Muscle layer of duodenum (tissue), 2 donors: ENCODE data around the gene MYL10.

Experiments
- H3K27ac ChIP-seq: one replicate; pipeline ENCODE4 v1.7.0; 2013; ENCODE audit warnings: mild to moderate bottlenecking, low read length
- H3K27me3 ChIP-seq: one replicate; pipeline ENCODE4 v1.7.0; 2013; ENCODE audit warnings: low read depth, mild to moderate bottlenecking, control low read depth, low read length
- H3K36me3 ChIP-seq, 2 donors: one replicate each; pipeline ENCODE4 v1.7.0; 2013; ENCODE audit warnings: low read length in 2 of 2, control low read depth in 1 of 2, mild to moderate bottlenecking in 1 of 2; ENCODE audit not compliant: insufficient read depth in 2 of 2, control insufficient read depth in 1 of 2
- H3K4me1 ChIP-seq, 2 donors: one replicate each; pipeline ENCODE4 v1.7.0; 2013; ENCODE audit warnings: low read length in 2 of 2, mild to moderate bottlenecking in 2 of 2, control low read depth in 1 of 2, moderate library complexity in 1 of 2; ENCODE audit not compliant: insufficient read depth in 2 of 2, control insufficient read depth in 1 of 2
- H3K4me3 ChIP-seq, 2 donors: one replicate each; pipeline ENCODE4 v1.7.0; 2013; ENCODE audit warnings: low read length in 2 of 2, low read depth in 1 of 2, mild to moderate bottlenecking in 1 of 2
- H3K9me3 ChIP-seq, 2 donors: one replicate each; pipeline ENCODE4 v1.7.0; 2013; ENCODE audit warnings: low read length in 2 of 2, control low read depth in 1 of 2, mild to moderate bottlenecking in 1 of 2; ENCODE audit not compliant: control insufficient read depth in 1 of 2
- donor health status: healthy.

MYL10 gene

DNA sequence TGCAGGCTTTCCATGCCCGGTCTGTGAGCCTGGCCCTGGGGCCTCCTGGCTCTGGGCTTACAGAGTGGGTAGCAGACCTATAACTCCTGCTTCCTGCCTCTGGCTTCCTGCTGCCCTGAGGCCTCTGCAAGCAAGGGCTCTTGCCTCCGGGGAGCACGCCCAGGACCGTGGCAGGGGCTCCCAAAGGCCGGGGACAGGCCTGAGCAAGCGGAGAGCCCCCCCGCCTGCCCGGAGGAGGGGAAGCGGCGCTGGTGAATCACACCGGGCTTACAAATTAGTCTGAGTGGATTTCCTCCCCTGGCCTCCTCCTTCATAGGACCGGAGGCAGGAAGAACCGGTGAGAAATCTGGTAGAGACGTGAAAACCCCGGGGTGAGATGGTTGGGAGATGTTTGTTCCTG, 1.5 kb upstream of the MYL10 start:
- no peaks in the 10 kb centered on the region for H3K36me3 ChIP-seq
- no peak overlapping the region for H3K4me3 ChIP-seq
- H3K9me3 ChIP-seq: peaks cover 0 to 5% of the 10 kb centered on the region in 2 donors
- no peak overlapping the region for H3K27ac ChIP-seq
- no peaks in the 10 kb centered on the region for H3K4me1 ChIP-seq
- H3K27me3 ChIP-seq: peaks cover 6% of the 10 kb centered on the region

- H3K27me3 ChIP-seq: peaks cover 14% of the 10 kb centered on the region
- H3K4me1 ChIP-seq: peaks cover 0 to 4% of the 10 kb centered on the region in 2 donors
- H3K27ac ChIP-seq: no peak overlapping the region
- no peak overlapping the region for H3K4me3 ChIP-seq
- H3K36me3 ChIP-seq: no peaks in the 10 kb centered on the region
- H3K9me3 ChIP-seq: peaks cover 0 to 5% of the 10 kb centered on the region in 2 donors
Measured at GRCh38 chr7:101628522-101628921, 574 bp downstream of the MYL10 start.

DNA sequence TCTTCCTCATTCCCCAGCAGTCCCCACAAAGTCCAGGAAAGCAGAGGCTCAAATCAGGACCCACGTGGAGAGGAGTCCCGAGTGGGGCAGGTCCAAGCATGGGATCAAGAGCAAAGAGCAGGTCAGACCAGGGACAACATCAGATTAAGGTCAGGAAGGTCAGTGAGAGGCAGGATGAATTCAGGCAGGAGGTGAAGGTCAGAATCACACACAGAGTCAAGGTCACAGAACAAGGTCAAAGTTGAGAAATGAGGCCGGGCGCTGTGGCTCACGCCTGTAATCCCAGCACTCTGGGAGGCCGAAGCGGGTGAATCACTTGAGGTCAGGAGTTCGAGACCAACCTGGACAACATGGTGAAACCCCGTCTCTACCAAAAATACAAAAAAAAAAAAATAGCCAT, 2.3 kb downstream of the MYL10 start:
- H3K9me3 ChIP-seq: no peaks in the 10 kb centered on the region
- peaks cover 0 to 4% of the 10 kb centered on the region in 2 donors for H3K4me1 ChIP-seq
- no peak overlapping the region for H3K27ac ChIP-seq
- peaks cover 14% of the 10 kb centered on the region for H3K27me3 ChIP-seq
- H3K4me3 ChIP-seq: no peak overlapping the region
- no peaks in the 10 kb centered on the region for H3K36me3 ChIP-seq

GRCh38 chr7:101626069-101626671, 2.9 kb downstream of the MYL10 start:
- no peak overlapping the region for H3K27ac ChIP-seq
- H3K9me3 ChIP-seq: no peaks in the 10 kb centered on the region
- peaks cover 14% of the 10 kb centered on the region for H3K27me3 ChIP-seq
- no peak overlapping the region for H3K4me3 ChIP-seq
- peaks cover 0 to 4% of the 10 kb centered on the region in 2 donors for H3K4me1 ChIP-seq
- H3K36me3 ChIP-seq: no peaks in the 10 kb centered on the region

DNA sequence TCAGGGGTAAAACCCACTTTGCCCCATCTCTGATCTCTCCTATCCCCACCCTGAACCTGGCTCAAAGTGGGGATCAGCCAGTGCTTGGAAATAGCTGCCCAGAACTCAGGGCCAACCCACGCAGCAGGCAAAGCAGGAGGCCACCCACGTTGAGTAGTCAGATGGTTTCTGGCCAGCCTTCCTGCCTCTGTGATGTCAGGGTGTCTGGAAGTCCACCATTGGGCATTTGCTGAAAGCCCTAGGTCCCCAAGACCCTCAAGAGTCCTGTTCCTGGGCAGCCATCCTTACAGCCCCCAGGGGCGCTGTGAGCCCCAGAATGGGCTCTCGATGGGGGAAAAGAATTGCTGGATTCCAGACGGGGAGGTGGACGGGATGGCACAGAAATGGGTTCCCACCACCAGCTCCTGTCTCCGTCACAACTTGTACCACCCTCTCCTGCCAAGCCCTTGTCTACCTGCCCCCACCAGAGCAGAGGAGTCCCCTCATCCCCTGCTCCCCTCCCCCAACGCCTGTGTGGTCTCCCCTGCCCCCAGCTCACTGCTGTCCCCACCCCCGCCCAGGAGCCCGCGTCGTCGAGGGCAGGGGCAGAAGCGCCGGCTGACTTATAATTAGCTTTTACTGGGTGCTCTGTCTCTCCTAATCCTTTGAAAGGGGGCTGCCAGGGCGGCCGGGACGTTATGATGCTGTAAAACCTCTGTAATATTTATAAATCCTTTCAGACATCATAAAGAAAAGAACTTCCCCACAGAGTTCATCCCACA, 3.9 kb downstream of the MYL10 start:
- Histone ChIP-seq H3K9me3 (no peaks in the 10 kb centered on the region), H3K27me3 (peaks cover 14% of the 10 kb centered on the region), H3K27ac (no peak overlapping the region), H3K4me1 (peaks cover 0 to 4% of the 10 kb centered on the region in 2 donors), H3K4me3 (no peak overlapping the region), H3K36me3 (no peaks in the 10 kb centered on the region)

DNA sequence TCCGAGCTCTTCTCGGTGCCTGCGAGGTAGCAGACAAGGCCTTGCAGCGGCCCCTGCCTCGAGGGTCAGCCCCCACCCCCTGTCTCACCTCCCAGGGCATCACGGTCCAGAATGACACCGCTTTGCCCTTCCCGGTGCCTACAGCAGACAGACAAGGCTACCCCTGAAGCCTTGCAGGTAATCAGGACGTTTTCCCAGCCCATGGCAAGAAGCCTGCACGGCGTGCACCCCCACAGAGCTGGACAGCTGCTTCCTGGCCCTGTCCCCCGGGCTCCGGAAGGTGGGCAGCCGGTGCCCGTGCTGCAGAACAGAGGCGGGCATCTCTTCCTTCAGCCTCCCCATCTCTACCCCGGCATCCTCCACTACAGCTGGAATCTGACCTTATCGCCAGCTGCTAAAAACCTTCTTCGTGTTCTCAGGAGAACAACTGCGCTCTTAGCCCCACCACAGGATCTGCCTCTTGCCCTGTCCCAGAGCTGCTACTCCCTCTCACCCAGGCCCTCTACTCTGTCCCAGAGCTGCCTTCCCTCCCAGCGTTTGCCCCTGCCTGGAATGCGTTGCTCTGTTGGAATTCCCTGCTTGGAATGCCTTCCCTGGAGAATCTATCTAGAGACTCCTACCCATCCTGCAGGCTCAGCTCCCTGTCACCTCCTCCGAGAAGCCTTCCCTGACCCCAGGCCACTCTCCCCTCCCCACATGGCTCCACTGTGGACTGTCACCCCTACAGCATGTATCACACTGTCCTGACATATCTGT, 4.7 kb downstream of the MYL10 start:
- Histone ChIP-seq H3K4me3 (no peak overlapping the region), H3K27me3 (peaks cover 14% of the 10 kb centered on the region), H3K36me3 (no peaks in the 10 kb centered on the region), H3K9me3 (no peaks in the 10 kb centered on the region), H3K27ac (no peak overlapping the region), H3K4me1 (peaks cover 0 to 4% of the 10 kb centered on the region in 2 donors)

DNA sequence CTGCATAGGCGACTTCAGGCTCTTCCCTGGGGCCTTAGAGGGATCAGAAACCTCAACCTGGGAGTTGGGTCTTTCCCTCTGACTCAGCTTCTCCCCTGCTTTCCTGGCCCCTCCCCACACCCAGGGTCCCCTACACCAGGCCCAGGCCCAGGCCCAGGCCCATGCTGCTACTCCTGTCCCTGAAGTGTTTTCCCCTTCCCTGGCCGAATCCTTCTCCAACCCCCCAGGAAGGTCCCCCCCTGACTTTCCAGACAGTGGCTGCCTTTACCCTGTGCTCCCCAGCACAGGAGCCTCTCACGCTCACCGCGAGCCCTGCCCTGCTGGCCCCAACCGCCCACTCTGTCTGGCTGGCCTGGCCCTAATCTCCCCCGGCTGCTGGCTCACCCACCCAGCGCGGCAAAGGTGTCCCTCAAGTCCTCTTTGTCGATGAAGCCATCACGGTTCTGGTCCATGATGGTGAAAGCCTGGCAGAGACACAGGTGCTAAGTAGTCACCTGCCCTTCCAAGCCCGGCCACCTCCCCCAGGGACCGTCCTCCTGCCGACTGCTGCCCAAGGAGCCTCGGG, 6.4 kb downstream of the MYL10 start:
- H3K4me1 ChIP-seq: peaks cover 0 to 4% of the 10 kb centered on the region in 2 donors
- no peak overlapping the region for H3K4me3 ChIP-seq
- H3K27ac ChIP-seq: no peak overlapping the region
- peaks cover 14% of the 10 kb centered on the region for H3K27me3 ChIP-seq
- no peaks in the 10 kb centered on the region for H3K36me3 ChIP-seq
- H3K9me3 ChIP-seq: no peaks in the 10 kb centered on the region

GRCh38 chr7:101620991-101621390, 8.1 kb downstream of the MYL10 start:
- Histone ChIP-seq H3K27me3 (peaks cover 9% of the 10 kb centered on the region), H3K27ac (no peak overlapping the region), H3K4me3 (no peak overlapping the region), H3K9me3 (no peaks in the 10 kb centered on the region), H3K4me1 (peaks cover 0 to 4% of the 10 kb centered on the region in 2 donors), H3K36me3 (no peaks in the 10 kb centered on the region)

GRCh38 chr7:101620395-101620794, 8.7 kb downstream of the MYL10 start:
- H3K9me3 ChIP-seq: no peaks in the 10 kb centered on the region
- H3K36me3 ChIP-seq: no peaks in the 10 kb centered on the region
- H3K27me3 ChIP-seq: peaks cover 8% of the 10 kb centered on the region
- H3K27ac ChIP-seq: no peak overlapping the region
- H3K4me1 ChIP-seq: peaks cover 0 to 3% of the 10 kb centered on the region in 2 donors
- no peak overlapping the region for H3K4me3 ChIP-seq

- no peaks in the 10 kb centered on the region for H3K4me1 ChIP-seq
- no peak overlapping the region for H3K4me3 ChIP-seq
- H3K36me3 ChIP-seq: no peaks in the 10 kb centered on the region
- H3K9me3 ChIP-seq: no peaks in the 10 kb centered on the region
- no peak overlapping the region for H3K27ac ChIP-seq
- H3K27me3 ChIP-seq: no peaks in the 10 kb centered on the region
Measured at GRCh38 chr7:101618916-101619315, 10.2 kb downstream of the MYL10 start.

GRCh38 chr7:101618207-101618839, 10.8 kb downstream of the MYL10 start:
- Histone ChIP-seq H3K4me1 (no peaks in the 10 kb centered on the region), H3K27ac (no peak overlapping the region), H3K27me3 (no peaks in the 10 kb centered on the region), H3K36me3 (no peaks in the 10 kb centered on the region), H3K9me3 (no peaks in the 10 kb centered on the region), H3K4me3 (no peak overlapping the region)
